K562 (cell line): ENCODE results near the gene TAS2R39. TPM values are rescaled to one million over a fixed set of nuclear protein-coding genes. Genes with fewer than 3 reads are reported as not detected.

Experiments used
- ARID2 ChIP-seq: fragments of 450-650 bp; IDR thresholded peaks from 2 replicates; pipeline ENCODE4 v1.6.1; 2017; ENCODE audit warnings: antibody characterized with exemption, mild to moderate bottlenecking
- BDP1 ChIP-seq: IDR thresholded peaks from 3 replicates; pipeline ENCODE4 v1.6.1; 2011; ENCODE audit not compliant: insufficient read length, insufficient read depth
- BRF1 ChIP-seq: IDR thresholded peaks from 3 replicates; pipeline ENCODE4 v1.6.1; 2011; ENCODE audit warnings: borderline replicate concordance, mild to moderate bottlenecking; ENCODE audit not compliant: insufficient read length; ENCODE audit errors: extremely low read depth
- CBX2 ChIP-seq: fragments of 200-600 bp; sonication (generic); IDR thresholded peaks from one replicate; pipeline ENCODE4 v1.6.1; 2012; ENCODE audit warnings: mild to moderate bottlenecking, low read length, inconsistent platforms; ENCODE audit not compliant: insufficient read depth, poor library complexity, severe bottlenecking
- CREM ChIP-seq: IDR thresholded peaks from 2 replicates; pipeline ENCODE4 v1.6.1; 2014; ENCODE audit warnings: antibody characterized with exemption, low read depth
- FOSL1 ChIP-seq: fragments of 200-800 bp; sonication (Bioruptor generic); conservative IDR thresholded peaks from 2 replicates; pipeline ENCODE4 v1.6.1; 2016; ENCODE audit warnings: missing genetic modification characterization, missing compliant biosample characterization
- HEY1 ChIP-seq: fragments of 250-450 bp; sonication (Bioruptor Pico); IDR thresholded peaks from 2 replicates; pipeline ENCODE4 v1.5.0; 2020; ENCODE audit warnings: mild to moderate bottlenecking, moderate library complexity, borderline replicate concordance
- ILF3 ChIP-seq: fragments of 450-650 bp; IDR thresholded peaks from 2 replicates; pipeline ENCODE4 v1.6.1; 2018; ENCODE audit warnings: antibody characterized with exemption, mild to moderate bottlenecking, moderate library complexity, borderline replicate concordance
- KAT7 ChIP-seq: sonication (generic); formaldehyde crosslinking; IDR thresholded peaks from 2 replicates; pipeline ENCODE4 v1.8.0; 2022; ENCODE audit warnings: missing genetic modification reagents, mild to moderate bottlenecking, borderline replicate concordance
- MCM3 ChIP-seq: fragments of 450-650 bp; IDR thresholded peaks from 2 replicates; pipeline ENCODE4 v1.6.1; 2016
- MED1 ChIP-seq: sonication (generic); formaldehyde crosslinking; IDR thresholded peaks from 2 replicates; pipeline ENCODE4 v1.8.1; 2023; ENCODE audit warnings: missing genetic modification reagents, borderline replicate concordance
- SMARCC2 ChIP-seq: fragments of 450-650 bp; IDR thresholded peaks from 2 replicates; pipeline ENCODE4 v1.6.1; 2017; ENCODE audit warnings: antibody characterized with exemption, moderate library complexity, mild to moderate bottlenecking, low read depth
- SRSF7 ChIP-seq: fragments of 200-400 bp; formaldehyde crosslinking; optimal IDR thresholded peaks from 2 replicates; pipeline ENCODE3; 2017; ENCODE audit warnings: mild to moderate bottlenecking, low read depth, low read length
- TAF1 ChIP-seq: IDR thresholded peaks from 2 replicates; pipeline ENCODE4 v1.6.1; 2011; ENCODE audit warnings: mild to moderate bottlenecking, low read length, moderate library complexity; ENCODE audit not compliant: insufficient read depth, control insufficient read depth, severe bottlenecking; ENCODE audit errors: extremely low read depth
- TAL1 ChIP-seq: fragments of 450-650 bp; IDR thresholded peaks from 2 replicates; pipeline ENCODE4 v1.6.1; 2016; ENCODE audit warnings: mild to moderate bottlenecking
- ZKSCAN8 ChIP-seq: fragments of 200-800 bp; sonication (Bioruptor generic); IDR thresholded peaks from 2 replicates; pipeline ENCODE4 v1.6.1; 2016; ENCODE audit warnings: missing genetic modification characterization, missing compliant biosample characterization
- ZNF696 ChIP-seq: fragments of 250-450 bp; sonication (Bioruptor Pico); conservative IDR thresholded peaks from 2 replicates; pipeline ENCODE4 v1.4.0; 2020; ENCODE audit warnings: mild to moderate bottlenecking, moderate library complexity
- polyA plus RNA-seq, 8 experiments: library from polyadenylated mRNA; depleted of rRNA in 4 of 8; stranded (reverse) in 5 of 8; unstranded in 3 of 8; fragments of >200 nt; fragmentation: Nextera tagmentation in 2 of 8; fragmentation: Illumina TruSeq in 1 of 8; extraction: Ambion mirVana in 2 of 8; extraction: Trizol in 1 of 8; gene quantifications; 2 replicates each; pipeline versions ENCODE4 v1.2.1 to v1.2.3, GENCODE V29; 2011 to 2014; ENCODE audit warnings: inconsistent platforms in 1 of 8, missing spikeins in 1 of 8
- total RNA-seq, 7 experiments: library from RNA; depleted of rRNA in 6 of 7; stranded (reverse); fragments of >200 nt in 6 of 7; fragmentation: Illumina TruSeq in 2 of 7; extraction: Trizol in 2 of 7; gene quantifications; 2 replicates each; pipeline versions ENCODE4 v1.2.1 to v1.2.3, GENCODE V29; 2011 to 2021; ENCODE audit warnings: low replicate concordance in 1 of 7
- TF ChIP-seq, protein P1 (sequence below): IDR thresholded peaks from 2 replicates; pipeline ENCODE4 v1.6.1; 2012; ENCODE audit warnings: low read depth, low read length, improper control_type of control experiment, borderline replicate concordance
- TF ChIP-seq, protein P2 (sequence below): fragments of 450-650 bp; IDR thresholded peaks from one replicate; pipeline ENCODE4 v1.6.1; 2018; ENCODE audit warnings: mild to moderate bottlenecking, moderate library complexity; ENCODE audit not compliant: partially characterized antibody
- TF ChIP-seq, protein P3 (sequence below): fragments of 450-650 bp; conservative IDR thresholded peaks from 2 replicates; pipeline ENCODE4 v1.6.1; 2016; ENCODE audit warnings: missing genetic modification characterization, low read depth, mild to moderate bottlenecking, missing compliant biosample characterization, moderate library complexity
- TF ChIP-seq, protein P4 (sequence below): sonication (generic); formaldehyde crosslinking; IDR thresholded peaks from 2 replicates; pipeline ENCODE4 v1.5.0; 2020; ENCODE audit warnings: missing genetic modification reagents
- TF ChIP-seq, protein P5 (sequence below): fragments of 250-450 bp; sonication (Bioruptor Pico); IDR thresholded peaks from 2 replicates; pipeline ENCODE4 v1.5.0; 2021

Gene TAS2R39
- total and polyA plus RNA-seq, 9 of the 15 experiments (the other 6 are each of a cell fraction or from before 2014, with no cell fraction given): not detected

DNA sequence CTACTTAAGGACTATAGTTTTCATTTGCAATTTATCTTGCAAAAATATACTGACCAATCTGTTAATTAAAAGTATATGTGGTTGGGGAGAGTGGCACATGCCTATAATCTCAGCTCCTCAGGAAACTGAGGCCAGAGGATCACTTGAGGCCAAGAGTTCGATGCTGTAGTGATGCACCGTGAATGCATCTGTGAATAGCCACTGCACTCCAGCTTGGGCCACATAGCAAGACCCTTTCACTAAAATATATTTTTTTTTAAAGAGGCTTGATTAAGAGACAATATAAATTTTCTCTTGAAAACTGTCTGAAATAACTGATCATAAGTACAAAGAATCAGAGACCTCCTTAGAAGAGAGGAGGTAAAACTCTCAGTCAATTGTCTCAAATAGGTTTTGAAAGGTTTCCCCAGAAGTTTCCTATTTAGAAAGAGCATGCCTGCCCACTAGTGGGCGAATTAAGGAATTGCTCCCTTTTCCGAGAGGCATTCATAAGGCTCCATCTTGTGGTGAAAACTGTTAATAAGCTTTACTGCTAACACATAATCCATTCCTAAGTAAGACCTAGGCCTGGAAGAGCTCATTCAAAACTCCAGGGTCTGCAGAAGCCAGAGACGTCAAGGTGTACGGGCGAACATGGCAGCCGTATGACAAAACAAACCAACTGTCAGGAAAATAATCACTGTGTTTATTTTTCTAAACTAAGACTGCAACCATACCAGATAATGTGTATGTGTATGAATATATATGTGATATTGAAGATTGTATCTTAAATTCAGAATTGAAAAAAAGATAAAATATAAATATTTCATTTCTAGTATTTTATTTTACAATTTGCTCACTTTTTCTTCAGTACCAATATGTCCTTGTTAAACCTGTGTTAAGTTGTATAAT is 31.8 kb downstream of the TAS2R39 start (continued):
- no peak for TF ChIP-seq KAT7 (CRISPR knock-in tag)
- TF ChIP-seq MCM3: no peak
- TF ChIP-seq CBX2: no peak
- TF ChIP-seq, protein P1, sequence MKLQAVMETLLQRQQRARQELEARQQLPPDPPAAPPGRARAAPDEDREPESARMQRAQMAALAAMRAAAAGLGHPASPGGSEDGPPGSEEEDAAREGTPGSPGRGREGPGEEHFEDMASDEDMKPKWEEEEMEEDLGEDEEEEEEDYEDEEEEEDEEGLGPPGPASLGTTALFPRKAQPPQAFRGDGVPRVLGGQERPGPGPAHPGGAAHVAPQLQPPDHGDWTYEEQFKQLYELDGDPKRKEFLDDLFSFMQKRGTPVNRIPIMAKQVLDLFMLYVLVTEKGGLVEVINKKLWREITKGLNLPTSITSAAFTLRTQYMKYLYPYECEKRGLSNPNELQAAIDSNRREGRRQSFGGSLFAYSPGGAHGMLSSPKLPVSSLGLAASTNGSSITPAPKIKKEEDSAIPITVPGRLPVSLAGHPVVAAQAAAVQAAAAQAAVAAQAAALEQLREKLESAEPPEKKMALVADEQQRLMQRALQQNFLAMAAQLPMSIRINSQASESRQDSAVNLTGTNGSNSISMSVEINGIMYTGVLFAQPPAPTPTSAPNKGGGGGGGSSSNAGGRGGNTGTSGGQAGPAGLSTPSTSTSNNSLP: peak; percentile 74; the same call in 1 of the 2 replicates
- TF ChIP-seq, protein P2, sequence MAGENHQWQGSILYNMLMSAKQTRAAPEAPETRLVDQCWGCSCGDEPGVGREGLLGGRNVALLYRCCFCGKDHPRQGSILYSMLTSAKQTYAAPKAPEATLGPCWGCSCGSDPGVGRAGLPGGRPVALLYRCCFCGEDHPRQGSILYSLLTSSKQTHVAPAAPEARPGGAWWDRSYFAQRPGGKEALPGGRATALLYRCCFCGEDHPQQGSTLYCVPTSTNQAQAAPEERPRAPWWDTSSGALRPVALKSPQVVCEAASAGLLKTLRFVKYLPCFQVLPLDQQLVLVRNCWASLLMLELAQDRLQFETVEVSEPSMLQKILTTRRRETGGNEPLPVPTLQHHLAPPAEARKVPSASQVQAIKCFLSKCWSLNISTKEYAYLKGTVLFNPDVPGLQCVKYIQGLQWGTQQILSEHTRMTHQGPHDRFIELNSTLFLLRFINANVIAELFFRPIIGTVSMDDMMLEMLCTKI: no peak
- TF ChIP-seq HEY1 (CRISPR knock-in tag): 0 out of 2 replicates have a peak, but pooled peaks have one; percentile 75
- TF ChIP-seq TAL1: no peak
- TF ChIP-seq ZKSCAN8 (CRISPR knock-in tag): no peak
- no peak for TF ChIP-seq BDP1
- no peak for TF ChIP-seq BRF1
- TF ChIP-seq ZNF696: no peak
- no peak for TF ChIP-seq SMARCC2
- TF ChIP-seq ARID2: peak; percentile 96
- TF ChIP-seq, protein P3, sequence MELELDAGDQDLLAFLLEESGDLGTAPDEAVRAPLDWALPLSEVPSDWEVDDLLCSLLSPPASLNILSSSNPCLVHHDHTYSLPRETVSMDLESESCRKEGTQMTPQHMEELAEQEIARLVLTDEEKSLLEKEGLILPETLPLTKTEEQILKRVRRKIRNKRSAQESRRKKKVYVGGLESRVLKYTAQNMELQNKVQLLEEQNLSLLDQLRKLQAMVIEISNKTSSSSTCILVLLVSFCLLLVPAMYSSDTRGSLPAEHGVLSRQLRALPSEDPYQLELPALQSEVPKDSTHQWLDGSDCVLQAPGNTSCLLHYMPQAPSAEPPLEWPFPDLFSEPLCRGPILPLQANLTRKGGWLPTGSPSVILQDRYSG (tag): no peak
- TF ChIP-seq, protein P4, sequence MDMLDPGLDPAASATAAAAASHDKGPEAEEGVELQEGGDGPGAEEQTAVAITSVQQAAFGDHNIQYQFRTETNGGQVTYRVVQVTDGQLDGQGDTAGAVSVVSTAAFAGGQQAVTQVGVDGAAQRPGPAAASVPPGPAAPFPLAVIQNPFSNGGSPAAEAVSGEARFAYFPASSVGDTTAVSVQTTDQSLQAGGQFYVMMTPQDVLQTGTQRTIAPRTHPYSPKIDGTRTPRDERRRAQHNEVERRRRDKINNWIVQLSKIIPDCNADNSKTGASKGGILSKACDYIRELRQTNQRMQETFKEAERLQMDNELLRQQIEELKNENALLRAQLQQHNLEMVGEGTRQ (CRISPR knock-in tag): no peak
- TF ChIP-seq FOSL1 (tag): 0 out of 2 replicates have a peak, but pooled peaks have one; percentile 11
- TF ChIP-seq, protein P5, sequence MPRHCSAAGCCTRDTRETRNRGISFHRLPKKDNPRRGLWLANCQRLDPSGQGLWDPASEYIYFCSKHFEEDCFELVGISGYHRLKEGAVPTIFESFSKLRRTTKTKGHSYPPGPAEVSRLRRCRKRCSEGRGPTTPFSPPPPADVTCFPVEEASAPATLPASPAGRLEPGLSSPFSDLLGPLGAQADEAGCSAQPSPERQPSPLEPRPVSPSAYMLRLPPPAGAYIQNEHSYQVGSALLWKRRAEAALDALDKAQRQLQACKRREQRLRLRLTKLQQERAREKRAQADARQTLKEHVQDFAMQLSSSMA (CRISPR knock-in tag): no peak
- TF ChIP-seq TAF1: no peak
- TF ChIP-seq CREM: 0 out of 2 replicates have a peak, but pooled peaks have one; percentile 32
- TF ChIP-seq ILF3: no peak
- TF ChIP-seq SRSF7: no peak
- no peak for TF ChIP-seq MED1 (CRISPR knock-in tag)
